Fibroblast of the conjunctiva (primary cell): ENCODE measurements around the gene SH2D6.
"Not testable (repeated sequence)": the region's sequence is repeated elsewhere in the genome, so short reads cannot be mapped to it uniquely, and the experiment has no call there.

Experiments
- DNase-seq: peaks from one replicate; pipeline ENCODE4 v3.0.0-alpha.2; 2010; ENCODE audit warnings: low read depth

The SH2D6 gene

GRCh38 chr2:85398426-85399182, 19.9 kb upstream of the SH2D6 start:
- DNase-seq: no peak

GRCh38 chr2:85399183-85399455, 19.4 kb upstream of the SH2D6 start:
- DNase-seq: no peak

GRCh38 chr2:85400023-85400422, 18.5 kb upstream of the SH2D6 start:
- DNase-seq: no peak

- DNase-seq: no peak
Observed at GRCh38 chr2:85400541-85401463, 17.7 kb upstream of the SH2D6 start.

- no peak for DNase-seq
Observed at GRCh38 chr2:85401464-85401805, 17.1 kb upstream of the SH2D6 start.

GRCh38 chr2:85401844-85402243, 16.7 kb upstream of the SH2D6 start:
- DNase-seq: no peak

- DNase-seq: no peak
Observed at GRCh38 chr2:85405201-85406059, 13.1 kb upstream of the SH2D6 start.

GRCh38 chr2:85409845-85410583, 8.5 kb upstream of the SH2D6 start, which contains the start of gene CAPG:
Gene CAPG, minus strand, starts transcription at chr2:85410366. Its CDS starts 8,221 bp downstream, at chr2:85402145.
- no peak for DNase-seq

- no peak for DNase-seq
Observed at GRCh38 chr2:85410584-85411404, 7.7 kb upstream of the SH2D6 start.

- no peak for DNase-seq
Observed at GRCh38 chr2:85411405-85411748, 7.1 kb upstream of the SH2D6 start.

GRCh38 chr2:85413592-85414420, 4.7 kb upstream of the SH2D6 start:
- no peak for DNase-seq

- DNase-seq: not testable (repeated sequence)
Observed at GRCh38 chr2:85414421-85414759, 4.1 kb upstream of the SH2D6 start.

- no peak for DNase-seq
Observed at GRCh38 chr2:85414761-85415553, 3.6 kb upstream of the SH2D6 start.

GRCh38 chr2:85415980-85416650, 2.4 kb upstream of the SH2D6 start:
- no peak for DNase-seq

GRCh38 chr2:85419009-85419675, 628 bp downstream of the SH2D6 start:
- DNase-seq: no peak

GRCh38 chr2:85420536-85421259, 2.2 kb downstream of the SH2D6 start:
- DNase-seq: peak; percentile 73

- DNase-seq: no peak
Observed at GRCh38 chr2:85421260-85422071, 3.0 kb downstream of the SH2D6 start.
